Activated B cell treated with CpG ODN at 0.5 μM for 24 hours (primary cell): ENCODE measurements around the gene TRPV2. TPM values are rescaled to one million over a fixed set of nuclear protein-coding genes. Genes with fewer than 3 reads are reported as not detected.

Experiments
- ATAC-seq: fragments of 200-7000 bp; cut with Tn5 transposase; one replicate; pipeline ENCODE4 v1.10.0; 2021; ENCODE audit warnings: low read depth, mild to moderate bottlenecking, moderate library complexity
- CTCF ChIA-PET: fragments of 350-600 bp; sonication (Branson Sonifier 250); formaldehyde crosslinking; loops from one replicate; lab custom pipeline; 2021; ENCODE audit warnings: antibody characterized with exemption; lab: Charles Lee
- POLR2A ChIA-PET: fragments of 350-600 bp; sonication (Branson Sonifier 250); formaldehyde crosslinking; loops from one replicate; lab custom pipeline; 2021; ENCODE audit warnings: antibody characterized with exemption; lab: Charles Lee
- DNase-seq: peaks from one replicate; pipeline ENCODE4 v3.0.0; 2022
- H3K27ac Mint-ChIP-seq: one replicate; pipeline ENCODE4 v1.8.0; 2020; ENCODE audit warnings: mixed read lengths
- H3K27me3 Mint-ChIP-seq: one replicate; pipeline ENCODE4 v1.8.0; 2021; ENCODE audit warnings: mixed read lengths
- H3K36me3 Mint-ChIP-seq: one replicate; pipeline ENCODE4 v1.8.0; 2021; ENCODE audit warnings: low read depth, mixed read lengths
- H3K4me1 Mint-ChIP-seq: one replicate; pipeline ENCODE4 v1.8.0; 2021; ENCODE audit warnings: mixed read lengths
- H3K4me3 Mint-ChIP-seq: one replicate; pipeline ENCODE4 v1.8.0; 2020; ENCODE audit warnings: mild to moderate bottlenecking, mixed read lengths
- H3K9me3 Mint-ChIP-seq: one replicate; pipeline ENCODE4 v1.8.0; 2020; ENCODE audit warnings: mixed read lengths
- intact Hi-C: fragments of 100-400 bp; cut with micrococcal nuclease; formaldehyde crosslinking; loops from one replicate; pipeline ENCODE4 v1.15.1; 2024
- total RNA-seq: library from RNA; stranded (reverse); gene quantifications from 2 replicates; pipeline ENCODE4 v1.2.3, GENCODE V29; 2022
- TF ChIP-seq, protein P1 (sequence below): fragments of 200-600 bp; IDR thresholded peaks from one replicate; pipeline ENCODE4 v1.8.0; 2022; ENCODE audit warnings: antibody characterized with exemption, mild to moderate bottlenecking

TRPV2 gene
- total RNA-seq, 1 donor from 2014 or later, result 65.8 TPM

GRCh38 chr17:16470265-16470664 is 54.9 kb downstream of the TRPV2 start:
- no peak overlapping the region for H3K4me3 Mint-ChIP-seq

GRCh38 chr17:16471295-16471694 is 55.9 kb downstream of the TRPV2 start:
- H3K36me3 Mint-ChIP-seq, result no peaks in the 10 kb centered on the region
- H3K4me3 Mint-ChIP-seq, result no peak overlapping the region
- ChIA-PET CTCF (interaction anchor here (2.2 kb wide), 1 partner anchor 18 kb away, joined by 6 read pairs; no protein-coding TSS in a partner anchor), POLR2A (no interaction called here)
- no peaks in the 10 kb centered on the region for H3K9me3 Mint-ChIP-seq
- intact Hi-C loops, result no loop called here
- TF ChIP-seq, protein P1, sequence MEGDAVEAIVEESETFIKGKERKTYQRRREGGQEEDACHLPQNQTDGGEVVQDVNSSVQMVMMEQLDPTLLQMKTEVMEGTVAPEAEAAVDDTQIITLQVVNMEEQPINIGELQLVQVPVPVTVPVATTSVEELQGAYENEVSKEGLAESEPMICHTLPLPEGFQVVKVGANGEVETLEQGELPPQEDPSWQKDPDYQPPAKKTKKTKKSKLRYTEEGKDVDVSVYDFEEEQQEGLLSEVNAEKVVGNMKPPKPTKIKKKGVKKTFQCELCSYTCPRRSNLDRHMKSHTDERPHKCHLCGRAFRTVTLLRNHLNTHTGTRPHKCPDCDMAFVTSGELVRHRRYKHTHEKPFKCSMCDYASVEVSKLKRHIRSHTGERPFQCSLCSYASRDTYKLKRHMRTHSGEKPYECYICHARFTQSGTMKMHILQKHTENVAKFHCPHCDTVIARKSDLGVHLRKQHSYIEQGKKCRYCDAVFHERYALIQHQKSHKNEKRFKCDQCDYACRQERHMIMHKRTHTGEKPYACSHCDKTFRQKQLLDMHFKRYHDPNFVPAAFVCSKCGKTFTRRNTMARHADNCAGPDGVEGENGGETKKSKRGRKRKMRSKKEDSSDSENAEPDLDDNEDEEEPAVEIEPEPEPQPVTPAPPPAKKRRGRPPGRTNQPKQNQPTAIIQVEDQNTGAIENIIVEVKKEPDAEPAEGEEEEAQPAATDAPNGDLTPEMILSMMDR, result no peak
- DNase-seq (no peak), ATAC-seq (no peak)
- H3K27me3 Mint-ChIP-seq, result no peaks in the 10 kb centered on the region
- H3K27ac Mint-ChIP-seq, result no peak overlapping the region
- no peaks in the 10 kb centered on the region for H3K4me1 Mint-ChIP-seq

More at GRCh38 chr17:16470265-16470664, 54.9 kb downstream of the TRPV2 start:
- no peak overlapping the region for H3K27ac Mint-ChIP-seq
- no peaks in the 10 kb centered on the region for H3K4me1 Mint-ChIP-seq
- DNase-seq (no peak), ATAC-seq (no peak)
- intact Hi-C loops, result no loop called here
- ChIA-PET CTCF (interaction anchor here (2.2 kb wide), 1 partner anchor 17 kb away, joined by 6 read pairs; no protein-coding TSS in a partner anchor), POLR2A (no interaction called here)
- H3K27me3 Mint-ChIP-seq, result no peaks in the 10 kb centered on the region
- TF ChIP-seq, protein P1, result no peak
- no peaks in the 10 kb centered on the region for H3K36me3 Mint-ChIP-seq
- H3K9me3 Mint-ChIP-seq, result no peaks in the 10 kb centered on the region

- intact Hi-C loops, result no loop called here
- TF ChIP-seq, protein P1, result no peak
- H3K4me3 Mint-ChIP-seq, result no peak overlapping the region
- no peak for ATAC-seq
- ChIA-PET CTCF (no interaction called here), POLR2A (no interaction called here)
- no peaks in the 10 kb centered on the region for H3K36me3 Mint-ChIP-seq
- no peaks in the 10 kb centered on the region for H3K27me3 Mint-ChIP-seq
- no peaks in the 10 kb centered on the region for H3K4me1 Mint-ChIP-seq
- H3K9me3 Mint-ChIP-seq, result no peaks in the 10 kb centered on the region
- no peak overlapping the region for H3K27ac Mint-ChIP-seq
- no peak for DNase-seq
These were observed 57.2 kb downstream of the TRPV2 start for GRCh38 chr17:16472539-16472938.

DNA sequence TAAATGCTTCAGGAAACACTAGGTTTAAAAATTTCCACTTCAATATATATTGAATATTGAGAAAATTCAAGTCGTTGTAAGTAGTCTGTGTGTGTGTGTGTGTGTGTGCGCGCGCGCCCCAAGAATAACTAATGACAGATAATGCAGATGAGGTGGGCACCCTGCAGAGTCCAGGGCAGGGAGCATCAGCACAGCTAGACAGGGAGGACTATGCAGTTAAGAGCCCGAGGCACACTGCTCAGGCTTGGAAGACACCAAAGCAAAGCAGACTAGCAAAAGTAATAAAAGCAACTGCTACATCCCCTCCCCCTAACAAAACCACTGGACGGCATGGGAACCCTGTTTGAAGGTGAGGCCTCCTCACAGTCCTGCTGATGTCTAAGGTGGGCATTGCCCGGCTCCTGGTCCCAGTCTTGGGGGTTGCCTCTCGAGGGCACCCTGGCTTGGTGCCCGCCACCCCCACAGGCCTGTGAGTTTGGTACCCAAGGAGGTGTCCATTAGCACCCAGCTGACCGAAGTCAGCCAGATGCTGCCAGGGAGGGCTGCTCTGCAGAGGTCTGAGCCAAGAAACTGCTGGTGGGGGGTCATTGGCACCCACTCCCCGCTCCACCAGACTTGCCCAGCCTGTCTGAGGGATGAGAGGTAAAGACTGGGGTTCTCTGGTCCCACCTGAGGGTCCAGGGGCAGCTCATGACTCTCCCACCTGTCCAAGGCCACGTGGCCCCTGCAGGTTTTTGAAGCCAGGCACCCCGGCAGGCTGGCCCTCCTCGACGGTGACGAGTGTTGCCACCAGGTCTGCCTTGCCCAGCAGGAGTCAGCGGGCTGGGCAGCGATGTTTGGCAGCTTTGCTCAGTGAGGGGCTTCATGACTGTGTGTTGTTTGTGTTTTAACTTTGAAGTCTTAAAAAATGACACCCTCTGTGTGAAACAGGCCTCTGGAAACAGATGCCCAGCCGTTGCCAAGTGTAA is 58.0 kb downstream of the TRPV2 start:
- H3K27ac Mint-ChIP-seq, result no peak overlapping the region
- CTCF ChIA-PET, result no interaction called here
- DNase-seq, result no peak
- H3K4me3 Mint-ChIP-seq, result no peak overlapping the region
- TF ChIP-seq, protein P1, result no peak
- H3K9me3 Mint-ChIP-seq, result no peaks in the 10 kb centered on the region
- ATAC-seq, result no peak
- H3K36me3 Mint-ChIP-seq, result no peaks in the 10 kb centered on the region
- intact Hi-C loops, result no loop called here
- no peaks in the 10 kb centered on the region for H3K4me1 Mint-ChIP-seq
- POLR2A ChIA-PET, result no interaction called here
- no peaks in the 10 kb centered on the region for H3K27me3 Mint-ChIP-seq

DNA sequence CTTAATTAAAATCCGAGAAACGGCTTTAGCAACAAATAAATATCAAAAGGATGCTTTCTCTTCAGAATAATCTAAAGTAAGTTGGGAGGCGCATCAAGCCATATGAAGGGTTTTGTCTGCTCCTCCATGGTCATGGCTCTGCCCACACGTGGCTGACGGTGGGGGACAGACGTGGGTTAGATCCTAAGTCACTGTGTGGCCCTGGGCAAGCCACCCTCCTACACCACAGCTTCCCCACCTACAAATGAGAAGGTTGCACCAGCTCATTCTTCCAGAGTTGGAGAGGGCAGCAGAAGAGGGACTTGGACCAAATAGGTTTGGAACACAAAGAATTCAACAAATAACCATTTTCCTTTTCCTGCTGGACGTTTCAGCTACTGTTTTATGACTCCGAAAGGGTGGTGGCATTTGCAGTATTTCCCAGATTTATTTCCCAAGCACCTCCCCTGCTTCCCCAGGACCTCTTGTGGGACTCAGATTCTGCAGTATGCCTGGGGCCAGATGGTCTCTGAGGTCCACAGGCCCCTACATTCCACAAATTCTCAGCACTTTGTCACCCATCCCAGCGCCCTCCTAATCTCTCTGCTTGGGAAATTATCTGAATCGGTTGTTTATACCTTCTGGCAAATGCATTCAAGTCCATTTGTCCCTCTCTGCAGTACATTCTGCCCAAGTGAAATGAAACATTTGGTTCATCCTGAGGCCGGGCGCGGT is 58.8 kb downstream of the TRPV2 start:
- Mint-ChIP-seq H3K9me3 (no peaks in the 10 kb centered on the region), H3K27me3 (no peaks in the 10 kb centered on the region), H3K27ac (no peak overlapping the region), H3K36me3 (no peaks in the 10 kb centered on the region), H3K4me3 (no peak overlapping the region), H3K4me1 (no peaks in the 10 kb centered on the region)
- CTCF ChIA-PET, result no interaction called here
- TF ChIP-seq, protein P1, result no peak
- POLR2A ChIA-PET, result no interaction called here
- ATAC-seq, result no peak
- DNase-seq, result no peak
- intact Hi-C loops, result no loop called here
